ENCODE measurements around the gene GATM. TPM values are rescaled to one million over a fixed set of nuclear protein-coding genes. Genes with fewer than 3 reads are reported as not detected.

GATM gene
- total RNA-seq, 2 donors from 2014 or later, result 35.2 to 83.4 TPM

GRCh38 chr15:45402955-45403877, 24.9 kb upstream of the GATM start:
- WGBS, 2 experiments (ENCODE audit: insufficient coverage in 1 of 2, insufficient read length in 1 of 2), result 1 to 2% methylated on average over 45 to 79 of the region's 79 CpGs
- no peaks in the 10 kb centered on the region for H3K9me3 Mint-ChIP-seq
- peak; percentile 68 for DNase-seq
- H3K27me3 Mint-ChIP-seq (ENCODE audit: insufficient read depth), result peaks cover 3% of the 10 kb centered on the region
- peak overlapping the region; percentile 93 for H3K4me3 ChIP-seq (ENCODE audit: low read length)
- TF ChIP-seq CTCF (conservative IDR thresholded peaks at IDR 0.05), result no peak
- H3K9ac ChIP-seq (ENCODE audit: extremely low read depth, low read length, poor library complexity, severe bottlenecking), result peak overlapping the region; percentile 74
- no peaks in the 10 kb centered on the region for H3K9me3 ChIP-seq (ENCODE audit: control insufficient read depth, low read length)
- H3K36me3 ChIP-seq (ENCODE audit: control insufficient read depth, insufficient read depth, low read length), result peaks cover 30% of the 10 kb centered on the region
- peaks cover 6% of the 10 kb centered on the region for H3K4me1 ChIP-seq (ENCODE audit: control insufficient read depth, insufficient read depth, low read length)
- peak overlapping the region; percentile 87 for H3K27ac ChIP-seq (ENCODE audit: low read depth, low read length)
- no peaks in the 10 kb centered on the region for H3K27me3 ChIP-seq (ENCODE audit: control insufficient read depth, insufficient read depth, low read length, poor library complexity, severe bottlenecking)
- H3K36me3 Mint-ChIP-seq (ENCODE audit: low read depth), result peaks cover 21% of the 10 kb centered on the region
- H3K27ac Mint-ChIP-seq, result peak overlapping the region; percentile 44
- peaks cover 14% of the 10 kb centered on the region for H3K4me1 Mint-ChIP-seq
- peak overlapping the region; percentile 85 for H3K4me3 Mint-ChIP-seq

- peak; percentile 98 for DNase-seq
- Histone ChIP-seq H3K9ac (ENCODE audit: extremely low read depth, low read length, poor library complexity, severe bottlenecking) (peak overlapping the region; percentile 74), H3K4me1 (ENCODE audit: control insufficient read depth, insufficient read depth, low read length) (peaks cover 6% of the 10 kb centered on the region), H3K36me3 (ENCODE audit: control insufficient read depth, insufficient read depth, low read length) (peaks cover 21% of the 10 kb centered on the region), H3K27me3 (ENCODE audit: control insufficient read depth, insufficient read depth, low read length, poor library complexity, severe bottlenecking) (no peaks in the 10 kb centered on the region), H3K4me3 (ENCODE audit: low read length) (peak overlapping the region; percentile 93), H3K9me3 (ENCODE audit: control insufficient read depth, low read length) (no peaks in the 10 kb centered on the region), H3K27ac (ENCODE audit: low read depth, low read length) (peak overlapping the region; percentile 87)
- Mint-ChIP-seq H3K9me3 (no peaks in the 10 kb centered on the region), H3K27ac (peak overlapping the region; percentile 86), H3K4me3 (peak overlapping the region; percentile 85), H3K4me1 (peaks cover 14% of the 10 kb centered on the region), H3K36me3 (ENCODE audit: low read depth) (peaks cover 14% of the 10 kb centered on the region), H3K27me3 (ENCODE audit: insufficient read depth) (peaks cover 7% of the 10 kb centered on the region)
- 0% methylated on average over 35 to 84 of the region's 84 CpGs for WGBS, 2 experiments (ENCODE audit: insufficient coverage in 1 of 2, insufficient read length in 1 of 2)
- no peak for TF ChIP-seq CTCF (conservative IDR thresholded peaks at IDR 0.05)
Measured at GRCh38 chr15:45402162-45402954, 24.0 kb upstream of the GATM start.

GRCh38 chr15:45401665-45402161, 23.4 kb upstream of the GATM start:
- DNase-seq, result no peak
- Histone ChIP-seq H3K4me3 (ENCODE audit: low read length) (peak overlapping the region; percentile 93), H3K9ac (ENCODE audit: extremely low read depth, low read length, poor library complexity, severe bottlenecking) (peak overlapping the region; percentile 36), H3K27me3 (ENCODE audit: control insufficient read depth, insufficient read depth, low read length, poor library complexity, severe bottlenecking) (no peaks in the 10 kb centered on the region), H3K4me1 (ENCODE audit: control insufficient read depth, insufficient read depth, low read length) (peaks cover 6% of the 10 kb centered on the region), H3K27ac (ENCODE audit: low read depth, low read length) (no peak overlapping the region), H3K36me3 (ENCODE audit: control insufficient read depth, insufficient read depth, low read length) (peaks cover 15% of the 10 kb centered on the region), H3K9me3 (ENCODE audit: control insufficient read depth, low read length) (no peaks in the 10 kb centered on the region)
- Mint-ChIP-seq H3K4me3 (peak overlapping the region; percentile 85), H3K36me3 (ENCODE audit: low read depth) (peaks cover 9% of the 10 kb centered on the region), H3K9me3 (no peaks in the 10 kb centered on the region), H3K27ac (peak overlapping the region; percentile 86), H3K4me1 (peaks cover 14% of the 10 kb centered on the region), H3K27me3 (ENCODE audit: insufficient read depth) (peaks cover 13% of the 10 kb centered on the region)
- 6 to 9% methylated on average over 11 to 12 of the region's 12 CpGs for WGBS, 2 experiments (ENCODE audit: insufficient coverage in 1 of 2, insufficient read length in 1 of 2)
- TF ChIP-seq CTCF (conservative IDR thresholded peaks at IDR 0.05), result no peak
